H1 (cell line): ENCODE data around the gene NIPSNAP2. TPM values are rescaled to one million over a fixed set of nuclear protein-coding genes. Genes with fewer than 3 reads are reported as not detected.

ENCODE experiments used
- CTCF ChIA-PET: fragments of 300-600 bp; sonication (Branson Sonifier 250); formaldehyde crosslinking; loops from one replicate; lab custom pipeline; 2021; ENCODE audit not compliant: partially characterized antibody; lab: Charles Lee
- POLR2A ChIA-PET: fragments of 300-600 bp; sonication (Branson Sonifier 250); formaldehyde crosslinking; loops from one replicate; lab custom pipeline; 2021; ENCODE audit warnings: inconsistent platforms; ENCODE audit not compliant: partially characterized antibody; lab: Charles Lee
- DNase-seq, 2 experiments: peaks; one replicate each; pipeline versions ENCODE4 v3.0.0 to v3.0.0-alpha.2; 2010 to 2022; ENCODE audit warnings: low spot score in 2 of 2, low read depth in 1 of 2, mixed read lengths in 1 of 2
- FAIRE-seq: peaks from 2 replicates; lab custom pipeline; 2011; peaks lifted over from hg19 to GRCh38; lab: Jason Lieb, UNC
- H2AFZ ChIP-seq: 2 replicates; pipeline ENCODE4 v1.8.1; 2012; ENCODE audit warnings: low read length, inconsistent platforms
- H2AK5ac ChIP-seq: 2 replicates; pipeline ENCODE4 v1.6.1; 2013; ENCODE audit warnings: low read depth, low read length
- H2BK120ac ChIP-seq: replicated peaks from 2 replicates; pipeline ENCODE3; 2013; ENCODE audit warnings: low read depth, low read length, inconsistent platforms
- H2BK12ac ChIP-seq: 2 replicates; pipeline ENCODE4 v1.6.1; 2013; ENCODE audit warnings: low read depth, low read length
- H2BK15ac ChIP-seq: 2 replicates; pipeline ENCODE4 v1.6.1; 2013; ENCODE audit warnings: low read length
- H2BK20ac ChIP-seq: 2 replicates; pipeline ENCODE4 v1.6.1; 2013; ENCODE audit warnings: low read length
- H2BK5ac ChIP-seq: 2 replicates; pipeline ENCODE4 v1.6.1; 2013; ENCODE audit warnings: low read depth, low read length
- H3K14ac ChIP-seq: 2 replicates; pipeline ENCODE4 v1.6.1; 2013; ENCODE audit warnings: inconsistent platforms; ENCODE audit not compliant: insufficient read length
- H3K18ac ChIP-seq: 2 replicates; pipeline ENCODE4 v1.6.1; 2013; ENCODE audit warnings: low read length; ENCODE audit errors: extremely low read depth
- H3K23ac ChIP-seq: 2 replicates; pipeline ENCODE4 v1.6.1; 2013; ENCODE audit warnings: inconsistent platforms; ENCODE audit not compliant: insufficient read length
- H3K23me2 ChIP-seq: 2 replicates; pipeline ENCODE4 v1.6.1; 2013; ENCODE audit warnings: low read depth, low read length
- H3K27ac ChIP-seq: 2 replicates; pipeline ENCODE4 v1.6.1; 2011; ENCODE audit warnings: low read depth, low read length, inconsistent platforms
- H3K27me3 ChIP-seq, 4 experiments: replicated peaks in 1 of 4; 1 replicate in 1 of 4; 2 replicates in 3 of 4; pipeline versions ENCODE4 v1.6.1 to v1.8.1; 2011 to 2013; ENCODE audit warnings: low read length in 3 of 4, mild to moderate bottlenecking in 3 of 4, inconsistent platforms in 2 of 4, mixed read lengths in 2 of 4, moderate library complexity in 1 of 4; ENCODE audit not compliant: control insufficient read depth in 3 of 4, insufficient read depth in 3 of 4; ENCODE audit errors: extremely low read depth in 1 of 4
- H3K36me3 ChIP-seq, 4 experiments: 2 replicates each; pipeline versions ENCODE4 v1.6.1 to v1.8.1; 2011 to 2013; ENCODE audit warnings: mild to moderate bottlenecking in 4 of 4, low read length in 3 of 4, moderate library complexity in 2 of 4, control low read depth in 1 of 4, inconsistent platforms in 1 of 4; ENCODE audit not compliant: insufficient read depth in 4 of 4, control insufficient read depth in 2 of 4
- H3K4ac ChIP-seq: replicated peaks from 2 replicates; pipeline ENCODE3; 2013; ENCODE audit warnings: low read length, low read depth, mixed read lengths, inconsistent platforms; ENCODE audit not compliant: insufficient read length
- H3K4me1 ChIP-seq, 4 experiments: replicated peaks in 1 of 4; 1 replicate in 1 of 4; 2 replicates in 3 of 4; pipeline versions ENCODE4 v1.6.1 to v1.8.1; 2011 to 2013; ENCODE audit warnings: low read length in 3 of 4, inconsistent platforms in 2 of 4, mixed read lengths in 1 of 4; ENCODE audit not compliant: insufficient read depth in 4 of 4, control insufficient read depth in 3 of 4
- H3K4me2 ChIP-seq, 2 experiments: 2 replicates each; pipeline versions ENCODE4 v1.6.1 to v1.8.1; 2011 to 2013; ENCODE audit warnings: low read depth in 2 of 2, low read length in 2 of 2, control low read depth in 1 of 2, inconsistent platforms in 1 of 2, mild to moderate bottlenecking in 1 of 2; ENCODE audit not compliant: insufficient read depth in 1 of 2
- H3K4me3 ChIP-seq, 4 experiments: fragments of 200-600, 300-600 bp in 1 of 4; sonication (generic), shearing (Covaris generic), sonication (Bioruptor Twin) in 1 of 4; 2 replicates each; pipeline versions ENCODE4 v1.5.1 to v1.8.1; 2011 to 2016; ENCODE audit warnings: low read length in 4 of 4, low read depth in 3 of 4, control low read depth in 2 of 4, inconsistent platforms in 2 of 4, mild to moderate bottlenecking in 2 of 4, mixed read lengths in 1 of 4, moderate library complexity in 1 of 4; ENCODE audit not compliant: insufficient read depth in 2 of 4; ENCODE audit errors: extremely low read depth in 1 of 4
- H3K56ac ChIP-seq: replicated peaks from 2 replicates; pipeline ENCODE3; 2013; ENCODE audit warnings: low read depth, mild to moderate bottlenecking, mixed read lengths, low read length, inconsistent platforms; ENCODE audit not compliant: insufficient read length
- H3K79me1 ChIP-seq: 2 replicates; pipeline ENCODE4 v1.6.1; 2013; ENCODE audit warnings: low read depth, low read length, control low read depth
- H3K79me2 ChIP-seq, 2 experiments: 2 replicates each; pipeline versions ENCODE4 v1.6.1 to v1.8.1; 2012 to 2013; ENCODE audit warnings: low read length in 2 of 2, mild to moderate bottlenecking in 2 of 2, inconsistent platforms in 1 of 2; ENCODE audit not compliant: insufficient read depth in 2 of 2, control insufficient read depth in 1 of 2
- H3K9ac ChIP-seq, 4 experiments: replicated peaks in 1 of 4; 1 replicate in 1 of 4; 2 replicates in 3 of 4; pipeline versions ENCODE4 v1.6.1 to v1.8.1; 2011 to 2013; ENCODE audit warnings: low read depth in 3 of 4, low read length in 3 of 4, control low read depth in 2 of 4, mild to moderate bottlenecking in 2 of 4, moderate library complexity in 2 of 4, inconsistent platforms in 1 of 4; ENCODE audit errors: extremely low read depth in 1 of 4
- H3K9me3 ChIP-seq, 2 experiments: 2 replicates each; pipeline versions ENCODE4 v1.6.1 to v1.8.1; 2012 to 2013; ENCODE audit warnings: mild to moderate bottlenecking in 2 of 2, moderate library complexity in 2 of 2, control low read depth in 1 of 2, inconsistent platforms in 1 of 2, low read depth in 1 of 2, low read length in 1 of 2, mixed read lengths in 1 of 2; ENCODE audit not compliant: insufficient read depth in 2 of 2
- H4K20me1 ChIP-seq, 2 experiments: replicated peaks in 1 of 2; 2 replicates each; pipeline versions ENCODE3 to v1.8.1; 2011 to 2013; ENCODE audit warnings: inconsistent platforms in 2 of 2, low read length in 2 of 2, mild to moderate bottlenecking in 1 of 2; ENCODE audit not compliant: insufficient read depth in 2 of 2, control insufficient read depth in 1 of 2
- H4K5ac ChIP-seq: 2 replicates; pipeline ENCODE4 v1.6.1; 2013; ENCODE audit warnings: low read length, low read depth, mixed read lengths, inconsistent platforms; ENCODE audit not compliant: insufficient read length
- H4K8ac ChIP-seq: 2 replicates; pipeline ENCODE4 v1.8.0; 2013; ENCODE audit warnings: mild to moderate bottlenecking, moderate library complexity, low read length, inconsistent platforms; ENCODE audit not compliant: insufficient read depth; ENCODE audit errors: extremely low read depth
- H4K91ac ChIP-seq: replicated peaks from 2 replicates; pipeline ENCODE3; 2013; ENCODE audit warnings: low read length, mixed read lengths, inconsistent platforms; ENCODE audit not compliant: insufficient read length
- CEBPB ChIP-seq: IDR thresholded peaks from 2 replicates; pipeline ENCODE4 v1.6.1; 2012; ENCODE audit warnings: low read depth, low read length
- FOSL1 ChIP-seq: IDR thresholded peaks from 2 replicates; pipeline ENCODE4 v1.6.1; 2011; ENCODE audit warnings: mild to moderate bottlenecking, low read depth, low read length, moderate library complexity; ENCODE audit not compliant: insufficient read depth
- JUN ChIP-seq: IDR thresholded peaks from 2 replicates; pipeline ENCODE4 v1.6.1; 2011; ENCODE audit warnings: low read depth, mild to moderate bottlenecking, improper control_type of control experiment, low read length
- NANOG ChIP-seq: IDR thresholded peaks from 2 replicates; pipeline ENCODE4 v1.6.1; 2011; ENCODE audit warnings: low read length, low read depth, mild to moderate bottlenecking, inconsistent platforms; ENCODE audit not compliant: insufficient read depth, poor library complexity, severe bottlenecking
- NRF1 ChIP-seq: IDR thresholded peaks from 2 replicates; pipeline ENCODE4 v1.6.1; 2011; ENCODE audit warnings: mild to moderate bottlenecking, low read depth, low read length, improper control_type of control experiment
- RAD21 ChIP-seq, 2 experiments: IDR thresholded peaks in 1 of 2; conservative IDR thresholded peaks in 1 of 2; 2 replicates each; pipeline ENCODE4 v1.6.1; 2011; ENCODE audit warnings: low read depth in 2 of 2, low read length in 2 of 2, improper control_type of control experiment in 1 of 2, inconsistent platforms in 1 of 2, mild to moderate bottlenecking in 1 of 2, moderate library complexity in 1 of 2
- WGBS, 2 experiments: shearing (Covaris generic) in 1 of 2; methylation state at CpG; one replicate each; pipeline versions ENCODE4 v1.1.6 to v1.1.7; 2013 to 2015; ENCODE audit warnings: low lambda C conversion rate in 2 of 2, mixed read lengths in 2 of 2, inconsistent platforms in 1 of 2, low coverage in 1 of 2, missing lambda C conversion rate in 1 of 2; ENCODE audit not compliant: insufficient replicate concordance in 2 of 2, insufficient coverage in 1 of 2, insufficient read length in 1 of 2; ENCODE audit errors: extremely low coverage in 1 of 2, missing lambda C conversion rate in 1 of 2; 5-methylcytosine and 5-hydroxymethylcytosine counted together
- polyA plus RNA-seq, 7 experiments: library from polyadenylated mRNA; depleted of rRNA in 3 of 7; stranded (reverse) in 5 of 7; unstranded in 2 of 7; fragments of >200 nt in 5 of 7; fragments of 200-250 nt in 2 of 7; gene quantifications; 1 replicate in 5 of 7; 2 replicates in 1 of 7; 4 replicates in 1 of 7; pipeline versions ENCODE4 v1.2.1 to v1.2.3, GENCODE V29; 2011 to 2013; ENCODE audit warnings: missing spikeins in 2 of 7, mixed read lengths in 2 of 7
- total RNA-seq: library from RNA; stranded (reverse); fragmentation: NEBNext Ultra II Directional; extraction: Animal tissue kit (Norgen Biotek cat#: 25700); gene quantifications from 2 replicates; pipeline ENCODE4 v1.2.1, GENCODE V29; 2021

NIPSNAP2 gene
- total and polyA plus RNA-seq, 2 of the 8 experiments (the other 6 are each of a cell fraction or from before 2014, with no cell fraction given), result 31.1 to 45.2 TPM

GRCh38 chr7:56007891-56008290, 43.5 kb downstream of the NIPSNAP2 start:
- H3K4me2 ChIP-seq, result no peak overlapping the region
- DNase-seq (no peak), FAIRE-seq (no peak)
- no peak overlapping the region for H2AK5ac ChIP-seq
- H3K9ac ChIP-seq, result no peak overlapping the region
- WGBS, 2 experiments, result 92% methylated on average over 9 of the region's 9 CpGs; no CpG with 5 or more reads in 1 of the 2 experiments
- H4K8ac ChIP-seq, result no peak overlapping the region
- H3K14ac ChIP-seq, result no peak overlapping the region
- H2BK15ac ChIP-seq, result no peak overlapping the region
- no peak overlapping the region for H3K27ac ChIP-seq
- H2BK20ac ChIP-seq, result no peak overlapping the region
- H3K9me3 ChIP-seq, result no peaks in the 10 kb centered on the region
- TF ChIP-seq RAD21 (IDR thresholded peaks at IDR 0.05 in 1 of 2, conservative IDR thresholded peaks at IDR 0.05 in 1 of 2; ENCODE audit: low read depth in 2 of 2, low read length in 2 of 2) (no peak), NANOG (no peak), CEBPB (no peak), JUN (no peak), NRF1 (no peak), FOSL1 (no peak)
- TF ChIP-seq, all 59 proteins: peak for 0
- H2BK120ac ChIP-seq, result no peak overlapping the region
- H4K20me1 ChIP-seq, result no peaks in the 10 kb centered on the region
- H3K4me1 ChIP-seq, result no peaks in the 10 kb centered on the region
- CTCF ChIA-PET, result interaction anchor here (0.6 to 4.1 kb wide), 6 partner anchors 26 to 115 kb away, joined by 3 to 28 read pairs (median 4); partner anchors contain the start of genes CCT6A, PHKG1 and PSPH
- no peak overlapping the region for H4K5ac ChIP-seq
- H2BK12ac ChIP-seq, result no peak overlapping the region
- H2AFZ ChIP-seq, result no peak overlapping the region
- H3K4ac ChIP-seq, result no peak overlapping the region
- no peak overlapping the region for H2BK5ac ChIP-seq
- no peaks in the 10 kb centered on the region for H3K23me2 ChIP-seq
- H3K79me1 ChIP-seq, result no peaks in the 10 kb centered on the region
- H3K4me3 ChIP-seq, result no peak overlapping the region
- H3K79me2 ChIP-seq, result no peaks in the 10 kb centered on the region
- no peak overlapping the region for H3K56ac ChIP-seq
- H3K23ac ChIP-seq, result no peak overlapping the region
- POLR2A ChIA-PET, result interaction anchor here (0.6 to 40.8 kb wide), 10 partner anchors 10 to 603 kb away, joined by 3 to 869 read pairs (median 4); partner anchors contain the start of genes CCT6A, PSPH and SUMF2
- H3K27me3 ChIP-seq, result no peaks in the 10 kb centered on the region; a peak in 1 of 7 replicates
- no peak overlapping the region for H4K91ac ChIP-seq
- no peak overlapping the region for H3K18ac ChIP-seq
- H3K36me3 ChIP-seq, result peaks cover 0 to 15% (median 5%) of the 10 kb centered on the region in 4 experiments; a peak in 4 of 8 replicates
